ENCODE results near the gene POU2F3.

GRCh38 chr11:120363436-120363835 is 123.5 kb downstream of the POU2F3 start:
- TF ChIP-seq CTCF (conservative IDR thresholded peaks at IDR 0.05; ENCODE audit: low read depth, low read length) = no peak
- no peak for TF ChIP-seq CEBPB (IDR thresholded peaks at IDR 0.05; ENCODE audit: low read depth, low read length)
- no peak for TF ChIP-seq USF2 (IDR thresholded peaks at IDR 0.05; ENCODE audit: low read depth, low read length)
- TF ChIP-seq POLR2A (IDR thresholded peaks at IDR 0.05; ENCODE audit: low read depth, low read length) = no peak
- TF ChIP-seq RCOR1 (IDR thresholded peaks at IDR 0.05; ENCODE audit: insufficient replicate concordance, low read length) = no peak
- TF ChIP-seq RFX5 (IDR thresholded peaks at IDR 0.05; ENCODE audit: low read depth, low read length) = no peak
- TF ChIP-seq SMC3 (IDR thresholded peaks at IDR 0.05; ENCODE audit: low read depth, low read length) = no peak
- no peak for TF ChIP-seq RAD21 (IDR thresholded peaks at IDR 0.05; ENCODE audit: low read length)
- no peak for TF ChIP-seq CHD1 (IDR thresholded peaks at IDR 0.05; ENCODE audit: low read depth, low read length)
- TF ChIP-seq MXI1 (IDR thresholded peaks at IDR 0.05; ENCODE audit: borderline replicate concordance, low read depth, low read length) = no peak
- no peak for TF ChIP-seq MAFK (IDR thresholded peaks at IDR 0.05; ENCODE audit: low read depth, low read length)
- no peak for TF ChIP-seq BHLHE40 (IDR thresholded peaks at IDR 0.05; ENCODE audit: low read depth, low read length)
